Measurements from ENCODE around the gene ZNF780A.
"Not testable (repeated sequence)": the region's sequence is repeated elsewhere in the genome, so short reads cannot be mapped to it uniquely, and the experiment has no call there.

The ZNF780A gene

GRCh38 chr19:40055049-40055448, 35.7 kb downstream of the ZNF780A start:
- peak overlapping the region; percentile 67 for H3K27ac ChIP-seq
- TF ChIP-seq CTCF (conservative IDR thresholded peaks at IDR 0.05): no peak

GRCh38 chr19:40054632-40055031, 36.1 kb downstream of the ZNF780A start:
- TF ChIP-seq CTCF (conservative IDR thresholded peaks at IDR 0.05): no peak
- H3K27ac ChIP-seq: no peak overlapping the region

- no peak overlapping the region for H3K27ac ChIP-seq
- no peak for TF ChIP-seq CTCF (conservative IDR thresholded peaks at IDR 0.05)
Observed at GRCh38 chr19:40053491-40053890, 37.3 kb downstream of the ZNF780A start.

- H3K27ac ChIP-seq: not testable (repeated sequence)
Observed at GRCh38 chr19:40041718-40042117, 49.0 kb downstream of the ZNF780A start.

GRCh38 chr19:40038047-40038446, 52.7 kb downstream of the ZNF780A start:
- H3K27ac ChIP-seq: not testable (repeated sequence)

GRCh38 chr19:40035996-40036395, 54.7 kb downstream of the ZNF780A start:
- H3K27ac ChIP-seq: no peak overlapping the region
- TF ChIP-seq CTCF (conservative IDR thresholded peaks at IDR 0.05): no peak

- no peak overlapping the region for H3K27ac ChIP-seq
- no peak for TF ChIP-seq CTCF (conservative IDR thresholded peaks at IDR 0.05)
Observed at GRCh38 chr19:40033989-40034560, 56.7 kb downstream of the ZNF780A start.

GRCh38 chr19:40026597-40026970, 64.2 kb downstream of the ZNF780A start:
- TF ChIP-seq CTCF (conservative IDR thresholded peaks at IDR 0.05): no peak
- H3K27ac ChIP-seq: no peak overlapping the region
